ENCODE measurements around the gene GPRASP1. TPM values are rescaled to one million over a fixed set of nuclear protein-coding genes. Genes with fewer than 3 reads are reported as not detected.

The GPRASP1 gene
- total RNA-seq, 1 experiment from 2014 or later: 0.13 TPM

- DNase-seq (ENCODE audit: low spot score): no peak
Measured at GRCh38 chrX:102696306-102696705, 45.0 kb downstream of the GPRASP1 start.

- DNase-seq (ENCODE audit: low spot score): no peak
Measured at GRCh38 chrX:102697494-102697893, 46.2 kb downstream of the GPRASP1 start.

Small RNA genes lying within 50 kb of the gene (small RNA-seq; reads per million reads assigned to genes)
- gene RNU6-589P: not detected

Other genes starting within 250 kb of the GPRASP1 start
- gene NXF2B, start 211.5 kb upstream of the GPRASP1 start, total RNA-seq (2014; rRNA removed; shearing (Covaris generic)): not detected in 2 replicates
- not detected in 2 replicates for gene TCP11X2, start 179.7 kb upstream of the GPRASP1 start, total RNA-seq (2014; rRNA removed; shearing (Covaris generic))
- gene TMSB15A, start 134.7 kb upstream of the GPRASP1 start, total RNA-seq (2014; rRNA removed; shearing (Covaris generic)): not detected in 2 replicates
- gene ARMCX5, start 52.0 kb upstream of the GPRASP1 start, total RNA-seq (2014; rRNA removed; shearing (Covaris generic)): 10.5 and 12.1 TPM in 2 replicates
- 0.31 and 0.41 TPM in 2 replicates for gene GPRASP2, start 61.0 kb downstream of the GPRASP1 start, total RNA-seq (2014; rRNA removed; shearing (Covaris generic))
- 0.03 and 1.1 TPM in 2 replicates for gene GPRASP3, start 69.3 kb downstream of the GPRASP1 start, total RNA-seq (2014; rRNA removed; shearing (Covaris generic))

Data from HT-29 (cell line).